Osteocyte (in vitro differentiated cells): Measurements from ENCODE around the gene FEZF2. TPM values are rescaled to one million over a fixed set of nuclear protein-coding genes. Genes with fewer than 3 reads are reported as not detected.
A peak's percentile ranks its signal among the peaks of the same experiment; 100 is the strongest.

Source experiments
- DNase-seq: peaks from one replicate; pipeline ENCODE4 v3.0.0; 2021; ENCODE audit warnings: mixed read lengths; ENCODE audit not compliant: unreplicated experiment; ENCODE audit errors: extremely low spot score
- H3K27ac Mint-ChIP-seq: one replicate; pipeline ENCODE4 v1.8.0; 2021; ENCODE audit warnings: mild to moderate bottlenecking, mixed read lengths; ENCODE audit not compliant: unreplicated experiment
- H3K27me3 Mint-ChIP-seq: one replicate; pipeline ENCODE4 v1.8.0; 2021; ENCODE audit warnings: mixed read lengths; ENCODE audit not compliant: unreplicated experiment
- H3K36me3 Mint-ChIP-seq: one replicate; pipeline ENCODE4 v1.8.0; 2021; ENCODE audit warnings: mixed read lengths; ENCODE audit not compliant: unreplicated experiment
- H3K4me1 Mint-ChIP-seq: one replicate; pipeline ENCODE4 v1.8.0; 2021; ENCODE audit warnings: mixed read lengths; ENCODE audit not compliant: unreplicated experiment
- H3K4me3 Mint-ChIP-seq: one replicate; pipeline ENCODE4 v1.8.0; 2021; ENCODE audit warnings: mild to moderate bottlenecking, moderate library complexity, mixed read lengths; ENCODE audit not compliant: unreplicated experiment
- H3K9me3 Mint-ChIP-seq: one replicate; pipeline ENCODE4 v1.8.0; 2021; ENCODE audit warnings: mixed read lengths; ENCODE audit not compliant: unreplicated experiment
- total RNA-seq: library from RNA; stranded (reverse); gene quantifications from 2 replicates; pipeline ENCODE4 v1.2.1, GENCODE V29; 2021
- TF ChIP-seq, protein P1 (sequence below): fragments of 200-600 bp; sonication (generic); IDR thresholded peaks from 2 replicates; pipeline ENCODE4 v1.5.0; 2021; ENCODE audit warnings: antibody characterized with exemption, mild to moderate bottlenecking, moderate library complexity

FEZF2 gene
- total RNA-seq, 1 donor from 2014 or later, result not detected

DNA sequence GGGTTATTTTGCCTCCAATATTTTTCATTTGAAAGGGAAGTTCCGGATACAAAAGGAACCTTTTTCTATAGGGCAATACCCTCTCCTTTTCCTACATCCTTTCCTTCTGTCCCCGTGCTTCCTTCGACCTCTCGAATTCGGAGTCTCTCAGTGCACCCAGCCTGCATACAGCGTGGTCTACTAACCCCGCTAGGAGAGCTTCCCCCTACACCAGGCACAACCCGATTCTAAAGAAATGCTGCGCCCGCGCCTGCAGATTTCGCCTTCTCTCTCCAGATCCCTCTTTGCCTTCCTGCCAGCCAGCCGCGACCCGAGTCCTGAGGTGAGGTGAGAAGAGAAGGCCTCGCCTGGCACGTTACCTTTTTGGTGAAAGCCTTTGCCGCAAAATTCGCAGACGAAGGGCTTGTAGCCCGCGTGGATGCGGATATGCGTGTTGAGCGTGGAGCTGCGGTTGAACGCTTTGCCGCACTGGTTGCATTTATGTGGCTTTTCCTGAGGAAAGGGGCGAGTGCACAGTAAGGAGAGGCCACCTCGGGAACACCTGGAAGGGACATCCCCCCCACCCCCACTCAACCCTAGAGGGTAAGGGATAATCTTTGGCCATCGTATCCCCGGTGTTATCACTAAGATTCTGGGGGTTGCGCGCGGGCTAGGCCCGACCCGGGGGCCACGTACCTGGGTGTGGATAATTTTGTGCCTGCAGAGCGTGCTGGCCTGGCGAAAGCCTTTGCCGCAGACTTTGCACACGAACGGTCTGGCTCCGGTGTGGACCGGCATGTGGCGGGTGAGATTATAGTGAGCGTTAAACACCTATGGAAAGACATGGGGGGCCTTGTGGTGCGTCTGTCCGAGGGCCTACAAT is 2.3 kb downstream of the FEZF2 start:
- Mint-ChIP-seq H3K9me3 (no peaks in the 10 kb centered on the region), H3K4me3 (peak overlapping the region; percentile 10), H3K4me1 (peaks cover 51% of the 10 kb centered on the region), H3K36me3 (no peaks in the 10 kb centered on the region), H3K27me3 (peaks cover 91% of the 10 kb centered on the region), H3K27ac (no peak overlapping the region)
- TF ChIP-seq, protein P1, sequence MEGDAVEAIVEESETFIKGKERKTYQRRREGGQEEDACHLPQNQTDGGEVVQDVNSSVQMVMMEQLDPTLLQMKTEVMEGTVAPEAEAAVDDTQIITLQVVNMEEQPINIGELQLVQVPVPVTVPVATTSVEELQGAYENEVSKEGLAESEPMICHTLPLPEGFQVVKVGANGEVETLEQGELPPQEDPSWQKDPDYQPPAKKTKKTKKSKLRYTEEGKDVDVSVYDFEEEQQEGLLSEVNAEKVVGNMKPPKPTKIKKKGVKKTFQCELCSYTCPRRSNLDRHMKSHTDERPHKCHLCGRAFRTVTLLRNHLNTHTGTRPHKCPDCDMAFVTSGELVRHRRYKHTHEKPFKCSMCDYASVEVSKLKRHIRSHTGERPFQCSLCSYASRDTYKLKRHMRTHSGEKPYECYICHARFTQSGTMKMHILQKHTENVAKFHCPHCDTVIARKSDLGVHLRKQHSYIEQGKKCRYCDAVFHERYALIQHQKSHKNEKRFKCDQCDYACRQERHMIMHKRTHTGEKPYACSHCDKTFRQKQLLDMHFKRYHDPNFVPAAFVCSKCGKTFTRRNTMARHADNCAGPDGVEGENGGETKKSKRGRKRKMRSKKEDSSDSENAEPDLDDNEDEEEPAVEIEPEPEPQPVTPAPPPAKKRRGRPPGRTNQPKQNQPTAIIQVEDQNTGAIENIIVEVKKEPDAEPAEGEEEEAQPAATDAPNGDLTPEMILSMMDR, result no peak
- DNase-seq, result no peak

DNA sequence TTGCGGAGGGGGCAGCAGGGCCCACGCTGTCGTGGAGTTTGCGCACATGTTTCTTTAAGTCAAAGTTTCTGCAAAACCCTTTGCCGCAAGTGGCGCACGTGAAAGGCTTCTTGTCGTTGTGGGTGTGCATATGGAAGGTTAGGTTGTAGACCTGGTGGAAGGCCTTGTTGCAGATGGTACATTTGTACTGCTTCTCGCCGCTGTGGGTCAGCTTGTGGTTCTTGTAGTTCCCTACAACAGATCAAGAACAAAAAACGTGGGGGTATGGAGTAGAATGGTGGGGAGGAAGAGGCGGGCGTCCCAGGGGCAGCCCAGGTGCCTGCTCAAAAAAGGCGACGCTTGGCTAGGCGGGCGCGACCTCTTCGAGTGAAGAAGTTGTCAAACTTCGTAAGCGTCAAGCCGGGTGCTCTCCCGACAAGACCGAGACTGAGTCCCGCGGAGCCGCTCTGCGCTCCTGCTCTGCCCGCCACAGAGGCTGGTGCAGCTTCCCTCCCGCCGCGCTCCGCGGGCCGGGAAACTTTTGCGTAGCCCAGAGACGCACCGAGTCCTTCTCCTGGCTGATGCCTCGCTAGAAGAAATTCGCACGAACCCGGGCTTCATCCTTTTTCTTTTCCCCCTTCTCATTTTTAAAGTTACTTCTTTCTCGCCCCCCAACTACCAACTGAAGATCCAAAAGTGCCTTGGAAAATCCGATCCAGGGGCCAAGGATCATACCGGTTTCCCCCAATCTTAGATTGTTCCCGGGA is 3.1 kb downstream of the FEZF2 start:
- TF ChIP-seq, protein P1, result no peak
- peaks cover 91% of the 10 kb centered on the region for H3K27me3 Mint-ChIP-seq
- no peak overlapping the region for H3K4me3 Mint-ChIP-seq
- DNase-seq, result no peak
- H3K9me3 Mint-ChIP-seq, result no peaks in the 10 kb centered on the region
- no peak overlapping the region for H3K27ac Mint-ChIP-seq
- peaks cover 51% of the 10 kb centered on the region for H3K4me1 Mint-ChIP-seq
- H3K36me3 Mint-ChIP-seq, result no peaks in the 10 kb centered on the region

DNA sequence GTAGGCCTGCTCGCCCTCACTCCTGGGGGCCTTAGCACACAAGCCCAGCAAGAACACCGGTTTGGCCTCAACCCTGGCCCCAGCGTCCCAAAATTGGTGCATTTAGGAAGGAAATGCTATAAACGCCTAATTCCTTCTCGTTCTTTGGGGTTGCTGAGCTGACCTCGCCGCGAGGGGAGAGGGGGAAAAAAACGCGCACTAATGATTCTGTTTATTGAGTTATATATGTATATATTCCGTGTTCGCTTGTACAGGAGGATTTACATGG is 3.9 kb downstream of the FEZF2 start:
- H3K36me3 Mint-ChIP-seq, result no peaks in the 10 kb centered on the region
- H3K9me3 Mint-ChIP-seq, result no peaks in the 10 kb centered on the region
- peaks cover 91% of the 10 kb centered on the region for H3K27me3 Mint-ChIP-seq
- no peak for DNase-seq
- TF ChIP-seq, protein P1, result no peak
- peak overlapping the region; percentile 40 for H3K4me3 Mint-ChIP-seq
- no peak overlapping the region for H3K27ac Mint-ChIP-seq
- peaks cover 45% of the 10 kb centered on the region for H3K4me1 Mint-ChIP-seq

DNA sequence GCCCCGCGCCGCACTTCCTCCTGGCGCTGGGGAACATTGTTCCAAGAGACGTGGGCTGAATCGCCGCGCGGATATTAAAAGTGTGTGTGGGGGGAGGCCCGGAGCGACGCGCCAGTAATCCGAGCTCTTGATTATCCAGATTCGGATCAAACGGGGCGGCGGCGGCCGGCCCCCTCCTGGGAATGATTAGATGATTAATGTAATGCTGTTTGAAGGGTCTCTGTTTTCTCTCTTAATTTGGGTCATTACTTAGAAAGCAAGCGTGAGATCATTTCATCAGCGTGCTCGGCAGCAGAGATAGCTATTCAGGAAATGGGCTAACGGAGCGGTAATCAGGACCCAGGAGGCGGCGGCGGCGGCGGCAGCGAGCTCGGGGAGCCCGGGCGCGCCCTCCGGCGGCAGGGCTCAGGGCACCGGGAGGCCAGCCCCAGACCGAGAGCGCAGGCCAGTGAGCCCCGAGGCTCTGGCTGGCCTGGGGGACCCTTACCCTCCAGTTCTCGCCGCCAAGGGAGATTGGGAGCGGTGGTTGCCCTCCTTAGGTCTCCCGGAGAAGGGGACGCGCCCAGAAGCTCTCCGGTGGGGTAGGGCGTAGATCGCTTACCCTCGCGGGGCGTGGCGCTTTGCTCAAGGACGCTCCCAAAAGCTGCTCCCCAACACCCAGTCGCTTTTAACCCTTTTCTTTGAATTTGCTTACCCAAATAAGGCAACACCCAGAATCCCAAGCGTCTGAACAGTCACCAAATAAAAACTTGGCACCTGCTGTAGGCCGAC is 4.5 kb downstream of the FEZF2 start:
- Mint-ChIP-seq H3K27ac (no peak overlapping the region), H3K9me3 (no peaks in the 10 kb centered on the region), H3K27me3 (peaks cover 91% of the 10 kb centered on the region), H3K4me1 (peaks cover 40% of the 10 kb centered on the region), H3K4me3 (peak overlapping the region; percentile 40), H3K36me3 (no peaks in the 10 kb centered on the region)
- TF ChIP-seq, protein P1, result peak; percentile 32
- DNase-seq, result no peak
